Neural cell (in vitro differentiated cells): ENCODE measurements around the gene DDX47. TPM values are rescaled to one million over a fixed set of nuclear protein-coding genes. Genes with fewer than 3 reads are reported as not detected.

Experiments
- H2AFZ ChIP-seq: fragments of 200-600, 300-800 bp; sonication (generic), shearing (Covaris generic); 2 replicates; pipeline ENCODE4 v1.6.0; 2014; ENCODE audit warnings: low read depth, mild to moderate bottlenecking, antibody characterized with exemption, low read length, moderate library complexity
- H3F3A ChIP-seq: fragments of 200-600 bp; shearing (Covaris generic); 2 replicates; pipeline ENCODE4 v1.6.1; 2016; ENCODE audit warnings: mild to moderate bottlenecking, moderate library complexity, mixed read lengths, antibody characterized with exemption, low read length; ENCODE audit not compliant: insufficient read depth, poor library complexity, severe bottlenecking
- H3K27ac ChIP-seq: fragments of 200-600, 300-800 bp; sonication (generic), shearing (Covaris generic); 2 replicates; pipeline ENCODE4 v1.5.1; 2014; ENCODE audit warnings: mild to moderate bottlenecking, low read length, moderate library complexity
- H3K27me3 ChIP-seq: fragments of 300-800, 200-600 bp; sonication (generic), shearing (Covaris generic); 2 replicates; pipeline ENCODE4 v1.6.0; 2014; ENCODE audit warnings: mild to moderate bottlenecking, low read depth, low read length, moderate library complexity; ENCODE audit not compliant: insufficient read depth
- H3K36me3 ChIP-seq: fragments of 300-800, 200-600 bp; sonication (generic), shearing (Covaris generic); 2 replicates; pipeline ENCODE4 v1.5.1; 2014; ENCODE audit warnings: mild to moderate bottlenecking, antibody characterized with exemption, low read length, moderate library complexity; ENCODE audit not compliant: insufficient read depth
- H3K4me2 ChIP-seq: fragments of 300-800, 200-600 bp; sonication (generic), shearing (Covaris generic); 2 replicates; pipeline ENCODE4 v1.6.0; 2014; ENCODE audit warnings: mild to moderate bottlenecking, low read length
- H3K4me3 ChIP-seq: fragments of 300-800, 200-600 bp; sonication (generic), shearing (Covaris generic); 2 replicates; pipeline ENCODE4 v1.5.1; 2014; ENCODE audit warnings: mild to moderate bottlenecking, low read length, moderate library complexity
- H3K79me2 ChIP-seq: fragments of 200-600 bp; shearing (Covaris generic); replicated peaks from 2 replicates; pipeline ENCODE4 v1.6.0; 2014; ENCODE audit warnings: mild to moderate bottlenecking, low read length, moderate library complexity; ENCODE audit not compliant: insufficient read depth
- H3K9ac ChIP-seq: fragments of 300-800, 200-600 bp; sonication (generic), shearing (Covaris generic); 2 replicates; pipeline ENCODE4 v1.6.1; 2016; ENCODE audit warnings: mild to moderate bottlenecking, low read length, mixed read lengths
- H3K9me2 ChIP-seq: fragments of 200-600 bp; shearing (Covaris generic); 2 replicates; pipeline ENCODE4 v1.6.1; 2016; ENCODE audit warnings: mild to moderate bottlenecking, low read length, mixed read lengths; ENCODE audit not compliant: insufficient read depth
- H3K9me3 ChIP-seq: fragments of 200-600, 300-800 bp; sonication (generic), shearing (Covaris generic); 2 replicates; pipeline ENCODE4 v1.6.1; 2016; ENCODE audit warnings: mild to moderate bottlenecking, mixed run types, low read length, moderate library complexity, mixed read lengths
- H4K20me1 ChIP-seq: fragments of 200-600 bp; shearing (Covaris generic); 2 replicates; pipeline ENCODE4 v1.6.1; 2016; ENCODE audit warnings: mild to moderate bottlenecking, mixed run types; ENCODE audit not compliant: insufficient read depth
- CTCF ChIP-seq: fragments of 450-650 bp; IDR thresholded peaks from 2 replicates; pipeline ENCODE4 v1.5.1; 2014; ENCODE audit warnings: antibody characterized with exemption, mild to moderate bottlenecking, moderate library complexity; ENCODE audit not compliant: poor library complexity, severe bottlenecking
- EP300 ChIP-seq: fragments of 450-650 bp; conservative IDR thresholded peaks from 2 replicates; pipeline ENCODE4 v1.6.1; 2014; ENCODE audit warnings: antibody characterized with exemption, mild to moderate bottlenecking, moderate library complexity; ENCODE audit not compliant: poor library complexity, severe bottlenecking
- EZH2 ChIP-seq: fragments of 200-600, 300-800 bp; shearing (Covaris generic), sonication (generic); IDR thresholded peaks from 2 replicates; pipeline ENCODE4 v1.6.1; 2014; ENCODE audit warnings: antibody characterized with exemption, low read length, borderline replicate concordance, mild to moderate bottlenecking; ENCODE audit not compliant: insufficient read depth, poor library complexity, severe bottlenecking
- MXI1 ChIP-seq: fragments of 450-650 bp; conservative IDR thresholded peaks from 2 replicates; pipeline ENCODE4 v1.6.1; 2014; ENCODE audit warnings: antibody characterized with exemption, mild to moderate bottlenecking; ENCODE audit not compliant: poor library complexity, severe bottlenecking
- POLR2AphosphoS5 ChIP-seq: IDR thresholded peaks from 2 replicates; pipeline ENCODE4 v1.6.1; 2012
- RAD21 ChIP-seq: fragments of 450-650 bp; conservative IDR thresholded peaks from 2 replicates; pipeline ENCODE4 v1.6.1; 2014; ENCODE audit warnings: antibody characterized with exemption, mild to moderate bottlenecking, moderate library complexity
- REST ChIP-seq: IDR thresholded peaks from 2 replicates; pipeline ENCODE4 v1.6.1; 2012; ENCODE audit warnings: borderline replicate concordance
- SMC3 ChIP-seq: fragments of 450-650 bp; conservative IDR thresholded peaks from 2 replicates; pipeline ENCODE4 v1.6.1; 2014; ENCODE audit warnings: antibody characterized with exemption, mild to moderate bottlenecking, moderate library complexity; ENCODE audit not compliant: poor library complexity
- TAF1 ChIP-seq: IDR thresholded peaks from 2 replicates; pipeline ENCODE4 v1.6.1; 2012; ENCODE audit warnings: low read depth
- polyA plus RNA-seq: library from polyadenylated mRNA; depleted of rRNA; stranded (reverse); fragments of >200 nt; gene quantifications from 2 replicates; pipeline ENCODE4 v1.2.3, GENCODE V29; 2014

Gene DDX47
- polyA plus RNA-seq, 1 donor from 2014 or later, result 97.6 TPM

GRCh38 chr12:12786351-12786705, 26.8 kb upstream of the DDX47 start:
- no peak overlapping the region for H3K27ac ChIP-seq
- no peaks in the 10 kb centered on the region for H3F3A ChIP-seq
- no peaks in the 10 kb centered on the region for H3K79me2 ChIP-seq
- no peaks in the 10 kb centered on the region for H4K20me1 ChIP-seq
- H3K4me2 ChIP-seq, result no peak overlapping the region
- H3K36me3 ChIP-seq, result no peaks in the 10 kb centered on the region
- no peaks in the 10 kb centered on the region for H3K9me2 ChIP-seq
- TF ChIP-seq EZH2, result no peak
- TF ChIP-seq CTCF, result no peak
- TF ChIP-seq SMC3, result no peak
- TF ChIP-seq POLR2AphosphoS5, result no peak
- no peak for TF ChIP-seq REST
- TF ChIP-seq TAF1, result no peak
- no peak for TF ChIP-seq MXI1
- no peak for TF ChIP-seq RAD21
- TF ChIP-seq EP300, result no peak
- no peaks in the 10 kb centered on the region for H3K9me3 ChIP-seq
- no peak overlapping the region for H2AFZ ChIP-seq
- no peaks in the 10 kb centered on the region for H3K27me3 ChIP-seq
- H3K9ac ChIP-seq, result no peak overlapping the region
- H3K4me3 ChIP-seq, result peak overlapping the region; percentile 61

DNA sequence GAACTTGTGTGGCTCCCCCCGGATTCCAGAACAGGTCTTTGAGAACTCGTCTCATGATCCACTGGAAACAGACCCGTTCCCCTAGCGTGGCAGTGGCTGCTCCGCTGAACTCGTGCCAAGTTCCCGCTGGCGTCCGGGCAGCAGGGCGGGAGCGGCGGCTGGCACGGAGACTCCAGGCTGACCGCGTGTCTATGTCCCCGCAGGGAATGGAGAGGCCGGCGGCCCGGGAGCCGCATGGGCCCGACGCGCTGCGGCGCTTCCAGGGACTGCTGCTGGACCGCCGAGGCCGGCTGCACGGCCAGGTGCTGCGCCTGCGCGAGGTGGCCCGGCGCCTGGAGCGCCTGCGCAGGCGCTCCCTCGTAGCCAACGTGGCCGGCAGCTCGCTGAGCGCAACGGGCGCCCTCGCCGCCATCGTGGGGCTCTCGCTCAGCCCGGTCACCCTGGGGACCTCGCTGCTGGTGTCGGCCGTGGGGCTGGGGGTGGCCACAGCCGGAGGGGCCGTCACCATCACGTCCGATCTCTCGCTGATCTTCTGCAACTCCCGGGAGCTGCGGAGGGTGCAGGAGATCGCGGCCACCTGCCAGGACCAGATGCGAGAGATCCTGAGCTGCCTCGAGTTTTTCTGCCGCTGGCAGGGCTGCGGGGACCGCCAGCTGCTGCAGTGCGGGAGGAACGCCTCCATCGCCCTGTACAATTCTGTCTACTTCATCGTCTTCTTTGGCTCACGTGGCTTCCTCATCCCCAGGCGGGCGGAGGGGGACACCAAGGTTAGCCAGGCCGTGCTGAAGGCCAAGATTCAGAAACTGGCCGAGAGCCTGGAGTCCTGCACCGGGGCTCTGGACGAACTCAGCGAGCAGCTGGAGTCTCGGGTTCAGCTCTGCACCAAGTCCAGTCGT, 26.2 kb upstream of the DDX47 start:
- H3K9ac ChIP-seq, result no peak overlapping the region

More for the DNA sequence above, 26.2 kb upstream of the DDX47 start:
- Histone ChIP-seq H2AFZ (peak overlapping the region; percentile 33), H3K9me2 (no peaks in the 10 kb centered on the region), H3K36me3 (no peaks in the 10 kb centered on the region), H3K27me3 (no peaks in the 10 kb centered on the region), H3K9me3 (no peaks in the 10 kb centered on the region), H3K79me2 (no peaks in the 10 kb centered on the region), H3F3A (no peaks in the 10 kb centered on the region), H4K20me1 (no peaks in the 10 kb centered on the region), H3K4me3 (peak overlapping the region; percentile 61), H3K27ac (no peak overlapping the region), H3K4me2 (no peak overlapping the region)
- TF ChIP-seq EP300 (no peak), POLR2AphosphoS5 (no peak), MXI1 (no peak), CTCF (no peak), EZH2 (no peak), REST (no peak), TAF1 (no peak), SMC3 (no peak), RAD21 (no peak)
